GDM1 (cell line): ENCODE measurements around the gene SPTB.

Experiments used
- DNase-seq: peaks from one replicate; lab custom pipeline; 2025; lab: John Stamatoyannopoulos, UW

The SPTB gene

DNA sequence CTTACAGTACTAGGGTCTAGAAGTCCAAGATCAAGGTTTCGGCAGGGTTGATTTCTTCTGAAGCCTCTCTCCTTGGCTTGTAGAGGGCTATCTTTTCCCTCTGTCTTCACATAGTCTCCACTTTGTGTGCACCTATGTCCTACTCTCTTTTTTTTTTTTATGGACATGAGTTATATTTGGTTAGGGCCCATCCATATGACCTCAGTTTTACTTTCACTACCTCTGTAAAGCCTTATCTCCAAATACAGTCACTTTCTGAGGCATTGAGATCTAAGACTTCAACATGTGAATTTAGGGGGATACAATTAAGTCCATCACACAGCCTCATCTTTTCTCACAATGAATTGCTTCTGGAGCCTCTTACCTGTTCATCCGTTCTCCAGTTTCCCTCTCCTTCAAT lies 5.9 kb upstream of the SPTB start:
- DNase-seq: no peak

DNA sequence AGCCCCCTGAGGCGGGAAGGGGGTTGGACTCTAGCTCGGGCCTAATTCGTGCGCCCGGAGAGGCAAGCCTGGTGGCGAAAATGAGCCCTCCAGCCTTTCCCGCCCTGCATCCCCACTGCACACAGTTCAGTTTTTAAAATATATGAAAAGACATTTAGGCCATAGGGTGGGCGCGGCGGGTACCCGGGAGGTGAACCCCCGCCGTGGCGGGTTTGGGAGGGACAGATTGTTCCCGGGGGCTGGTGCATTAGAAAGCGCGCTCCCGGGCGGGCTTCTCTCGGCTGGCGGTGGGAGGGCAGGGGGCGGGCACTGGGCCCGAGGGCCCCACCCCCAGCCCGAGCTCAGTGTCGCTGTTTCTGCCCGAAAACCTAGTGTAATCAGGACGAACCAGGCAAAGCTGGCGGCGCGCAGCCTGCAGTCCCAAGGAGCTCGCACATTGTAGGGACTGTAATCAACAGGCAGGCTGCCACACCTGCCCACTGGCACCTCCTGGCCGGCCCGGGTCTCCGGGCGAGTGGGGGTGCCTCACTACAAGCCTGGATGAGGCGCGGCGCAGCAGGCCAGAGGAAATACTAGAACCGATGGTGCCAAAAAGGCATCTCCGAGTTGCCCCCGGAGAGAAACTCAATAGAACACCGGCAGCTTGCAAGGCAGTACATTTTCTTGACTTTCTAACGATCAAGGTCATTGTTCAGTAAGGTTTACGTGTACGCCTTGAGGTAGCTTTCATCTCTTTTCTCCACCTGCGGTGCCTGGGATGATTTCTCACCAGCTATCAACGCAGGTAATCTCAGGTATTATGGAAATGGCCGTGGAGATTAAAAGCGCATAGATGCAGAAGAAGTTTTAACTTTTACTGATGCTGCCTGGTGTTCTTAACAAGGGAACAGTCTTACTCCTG lies 764 bp upstream of the SPTB start:
- DNase-seq: no peak

DNA sequence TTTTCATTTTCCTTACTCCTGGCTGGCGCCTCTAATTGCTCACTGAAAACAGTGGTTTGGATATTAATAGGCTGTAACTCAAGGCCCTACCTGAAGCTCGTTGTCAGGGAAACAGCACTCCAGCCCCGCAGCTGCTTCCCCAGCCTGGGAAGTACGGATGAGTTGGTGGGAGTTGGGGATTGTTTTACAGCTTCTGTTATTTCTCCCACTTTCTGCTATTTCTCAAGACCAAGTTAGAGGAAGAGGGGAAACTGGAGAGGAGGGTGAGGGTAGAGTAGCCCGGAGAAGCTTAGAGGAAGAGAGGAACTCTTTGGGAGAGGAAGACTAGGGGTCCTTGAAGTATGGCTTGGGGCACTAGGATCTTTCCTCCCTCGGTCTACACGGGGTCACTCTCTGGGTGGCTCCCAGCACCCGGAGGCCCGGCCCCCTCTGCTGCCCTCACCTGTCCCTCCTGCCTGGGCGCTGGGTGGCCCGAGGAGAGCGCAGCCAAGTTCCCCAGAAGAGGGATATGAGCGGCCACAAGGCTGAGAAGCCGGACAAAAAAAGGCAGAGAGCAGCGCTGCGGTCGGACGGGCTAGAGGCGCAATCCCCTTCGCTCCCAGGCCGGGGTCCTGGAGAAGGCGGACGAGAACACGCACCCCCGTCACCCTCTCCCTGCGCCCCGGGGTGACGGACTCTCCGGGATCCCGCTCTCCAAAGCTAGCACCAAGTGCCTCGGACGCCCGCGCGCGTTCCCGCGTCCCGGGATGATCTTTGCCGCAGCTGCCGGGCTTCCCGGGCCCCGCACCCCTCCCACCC lies 671 bp downstream of the SPTB start:
- no peak for DNase-seq

DNA sequence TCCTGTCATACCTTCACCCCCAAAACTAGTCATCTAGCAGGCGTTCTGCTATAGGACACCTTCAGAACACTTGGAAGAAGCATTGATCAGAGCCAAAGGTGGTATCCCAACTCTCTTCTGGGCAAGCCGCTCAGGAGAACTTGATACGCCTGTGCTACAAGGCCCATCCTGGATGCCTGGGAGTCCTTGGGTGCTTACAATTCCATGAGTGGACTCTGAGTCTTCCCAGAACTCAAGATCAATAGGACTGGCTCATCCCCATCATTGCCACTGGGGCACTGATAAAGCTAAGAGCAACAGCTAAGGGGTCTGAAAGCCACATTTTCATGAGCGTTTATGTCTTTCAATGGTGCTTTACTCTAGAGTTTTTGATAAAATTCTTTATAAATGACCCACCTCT lies 1.9 kb downstream of the SPTB start:
- no peak for DNase-seq

DNA sequence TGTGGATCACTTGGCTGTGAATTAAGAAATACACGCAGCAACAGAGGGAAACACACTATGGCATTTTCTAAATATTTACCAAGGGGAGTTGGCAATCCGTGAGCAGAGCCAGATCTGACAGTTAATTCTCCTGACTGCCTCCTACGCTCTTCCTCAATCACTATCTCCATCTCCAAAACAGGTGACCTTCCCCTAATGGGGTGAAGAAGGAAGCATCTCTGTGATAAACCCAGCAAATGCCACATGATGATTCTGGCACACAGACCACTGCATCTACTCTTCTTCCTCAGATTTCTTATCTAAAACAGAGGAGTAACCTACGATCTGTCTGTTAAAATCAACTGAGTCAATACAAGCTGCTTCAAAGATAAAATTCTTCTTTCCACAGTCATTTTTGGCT lies 4.4 kb downstream of the SPTB start:
- no peak for DNase-seq

DNA sequence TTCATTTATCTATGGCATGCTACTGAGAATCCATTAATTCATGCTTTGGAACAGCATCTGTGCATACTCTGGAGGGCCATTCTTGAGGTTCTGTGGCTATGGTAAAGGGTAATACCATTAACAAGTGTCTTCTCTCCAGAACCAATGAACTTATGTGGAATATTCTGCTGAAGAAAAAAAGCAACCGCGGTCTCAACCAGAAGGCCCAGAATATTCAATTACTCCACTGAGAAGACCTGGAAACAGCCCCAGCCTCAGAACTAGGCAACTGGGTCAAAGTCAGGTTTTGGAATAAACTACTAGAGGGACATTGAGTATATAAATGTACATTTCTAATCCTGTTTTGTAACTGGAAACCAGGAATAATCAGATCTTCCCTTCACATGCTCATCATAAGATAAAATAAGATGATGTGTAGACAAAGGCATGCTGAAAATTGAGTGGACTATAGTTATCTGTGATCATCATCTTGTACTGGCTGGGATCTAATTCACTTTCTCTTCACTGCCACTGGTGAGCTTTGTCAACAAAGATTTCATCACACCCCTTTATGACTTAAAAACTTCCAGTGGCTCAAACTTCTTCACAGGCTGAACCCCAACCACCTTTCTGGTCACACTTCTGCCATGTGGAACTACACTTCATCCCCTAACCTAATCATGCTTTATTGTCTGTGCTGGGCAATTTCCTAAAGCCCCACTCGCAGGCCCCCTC lies 6.0 kb downstream of the SPTB start:
- DNase-seq: no peak

DNA sequence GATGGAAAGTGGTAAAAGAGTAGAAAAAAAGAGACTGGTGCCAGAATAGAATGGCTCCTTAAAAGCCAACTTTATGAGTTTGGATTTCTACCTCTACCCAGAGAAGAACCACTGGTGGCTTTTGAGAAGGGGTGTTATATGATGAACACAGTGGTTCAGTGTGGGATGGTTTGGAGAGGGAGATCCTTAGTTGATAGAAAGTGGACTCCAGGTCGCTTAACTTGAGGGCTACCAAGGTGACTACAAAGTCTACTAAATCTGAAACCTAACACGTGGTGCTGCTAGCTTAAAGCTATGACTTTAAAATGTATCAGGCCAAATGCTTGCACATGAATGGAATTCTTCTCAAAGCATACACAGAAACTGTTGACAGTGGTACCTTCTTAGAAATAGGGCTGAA lies 8.4 kb downstream of the SPTB start:
- no peak for DNase-seq

DNA sequence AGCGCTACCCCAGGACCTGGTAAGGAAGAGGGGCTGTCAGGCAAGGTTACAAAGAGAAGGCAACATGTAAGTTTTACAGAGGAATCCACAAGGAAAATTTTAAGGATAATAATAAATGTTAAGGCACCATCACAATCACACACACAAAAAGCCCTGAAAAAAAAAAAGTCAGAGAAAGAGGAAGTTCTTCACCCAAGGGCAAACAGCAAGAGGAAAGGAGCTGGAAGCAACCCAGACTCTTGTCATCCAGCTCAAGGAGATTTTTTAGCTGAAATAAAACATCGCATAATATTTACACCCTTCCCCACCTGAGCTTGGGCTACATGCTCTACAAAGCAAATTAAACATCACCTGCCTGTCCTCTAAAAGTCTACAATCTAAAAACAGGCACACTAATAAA lies 9.5 kb downstream of the SPTB start:
- DNase-seq: no peak

DNA sequence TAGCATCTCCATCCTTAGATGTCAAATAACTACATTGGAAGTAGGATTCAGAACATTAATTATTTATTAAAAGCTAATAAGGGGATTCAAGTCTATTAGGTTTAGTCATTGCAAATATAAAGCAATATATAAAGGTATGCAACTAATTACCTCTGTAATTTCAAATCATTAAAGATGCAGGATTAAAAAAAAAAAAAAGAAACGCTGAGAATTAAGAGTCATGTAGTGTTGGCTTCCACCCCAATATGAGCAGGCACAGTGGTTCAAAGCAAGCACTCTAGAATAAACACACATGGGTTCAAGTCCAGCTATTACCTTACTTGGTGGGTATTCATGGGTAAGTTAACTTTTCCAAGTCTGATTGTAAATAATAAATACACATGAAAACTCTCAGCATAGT lies 10.9 kb downstream of the SPTB start:
- no peak for DNase-seq

DNA sequence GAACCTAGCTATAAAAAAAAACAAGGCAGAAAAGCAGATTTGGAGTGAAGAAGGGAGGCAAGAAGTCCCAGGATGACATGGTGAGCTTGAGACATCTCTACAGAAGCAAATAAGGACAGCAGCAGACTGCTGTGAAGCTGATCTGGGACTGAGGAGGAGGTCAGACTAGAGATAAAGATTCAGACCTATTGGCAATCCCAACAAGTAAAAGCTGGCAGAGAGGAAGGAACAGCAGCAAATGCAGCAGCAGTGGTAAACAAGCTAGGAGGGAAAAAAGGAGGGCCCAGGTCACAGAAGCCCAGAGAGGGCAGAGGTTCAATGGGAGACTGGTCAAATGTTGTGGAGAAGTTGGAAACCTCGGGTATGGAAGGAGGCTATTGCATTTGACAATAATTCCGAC lies 11.3 kb downstream of the SPTB start:
- DNase-seq: no peak

DNA sequence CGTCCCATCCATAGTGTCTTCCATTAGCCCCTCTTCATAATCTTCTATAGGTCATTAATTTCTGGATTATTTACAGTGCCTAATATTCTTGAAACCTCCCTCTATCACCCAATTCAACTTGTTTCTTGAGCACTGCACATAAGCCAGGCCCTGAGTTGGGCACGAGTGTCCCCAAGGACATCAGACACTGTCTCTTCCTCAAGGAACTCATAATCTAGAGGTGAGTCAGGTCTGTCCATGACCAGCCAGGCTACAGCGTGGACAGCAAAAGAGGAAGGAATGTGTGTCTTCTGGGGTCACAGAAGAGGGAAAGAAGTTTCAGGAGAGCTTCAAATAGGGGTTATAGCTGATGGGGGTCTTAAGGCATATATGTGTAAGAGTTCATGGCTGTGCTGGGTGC lies 12.5 kb downstream of the SPTB start:
- DNase-seq: no peak

DNA sequence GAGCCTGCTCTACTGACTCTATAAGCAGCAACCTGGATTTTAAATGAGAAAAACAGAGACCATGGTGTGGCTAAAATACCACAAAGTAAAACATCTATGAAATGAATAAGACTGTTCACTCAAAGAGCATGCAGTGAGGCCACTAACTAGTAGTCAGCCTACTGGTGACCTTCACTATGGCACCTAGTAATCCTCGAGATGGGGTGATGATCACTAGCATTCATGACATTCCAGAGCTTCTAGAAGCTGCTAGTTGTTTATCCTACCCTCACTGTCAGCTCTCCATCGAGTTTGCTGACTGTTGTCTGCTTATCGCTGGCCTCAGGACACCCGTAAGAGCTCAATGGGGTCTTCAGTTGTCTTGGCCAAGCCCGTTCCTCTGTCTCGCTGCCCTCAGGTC lies 13.7 kb downstream of the SPTB start:
- DNase-seq: no peak

DNA sequence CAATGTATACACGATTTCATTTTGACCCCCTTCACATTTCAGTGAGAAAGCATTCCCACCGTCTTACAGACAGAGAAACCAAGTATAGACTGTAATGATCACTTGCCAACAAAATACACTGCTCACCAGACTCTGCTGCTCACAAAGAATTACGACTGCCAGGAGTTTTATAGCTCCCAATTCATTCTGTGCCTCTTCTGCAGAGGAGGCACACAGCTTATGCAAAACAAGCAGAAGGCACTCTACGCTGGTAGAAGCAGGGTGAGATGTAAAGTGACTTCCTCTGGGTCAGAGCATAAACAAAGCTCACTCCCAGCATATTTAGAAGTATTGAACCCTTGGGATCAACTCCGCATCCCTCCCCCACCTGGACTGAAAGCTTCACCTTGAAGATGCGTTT lies 14.6 kb downstream of the SPTB start:
- no peak for DNase-seq

DNA sequence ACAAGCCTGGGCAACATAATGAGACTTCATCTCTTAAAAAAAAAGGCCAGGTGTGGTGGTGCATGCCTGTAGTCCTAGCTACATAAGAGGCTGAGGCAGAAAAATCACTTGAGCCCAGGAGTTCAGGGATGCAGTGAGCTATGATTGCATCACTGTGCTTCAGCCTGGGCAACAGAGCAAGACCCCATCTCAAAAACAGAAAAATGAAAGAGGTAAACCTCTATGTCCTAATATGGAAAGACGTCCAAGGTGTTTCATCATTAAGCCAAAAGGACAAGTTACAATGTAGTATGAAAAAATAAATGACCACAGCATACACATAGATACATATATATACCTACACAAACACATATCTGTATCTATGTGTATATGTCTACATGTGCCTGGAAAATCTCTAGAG lies 15.4 kb downstream of the SPTB start:
- no peak for DNase-seq

DNA sequence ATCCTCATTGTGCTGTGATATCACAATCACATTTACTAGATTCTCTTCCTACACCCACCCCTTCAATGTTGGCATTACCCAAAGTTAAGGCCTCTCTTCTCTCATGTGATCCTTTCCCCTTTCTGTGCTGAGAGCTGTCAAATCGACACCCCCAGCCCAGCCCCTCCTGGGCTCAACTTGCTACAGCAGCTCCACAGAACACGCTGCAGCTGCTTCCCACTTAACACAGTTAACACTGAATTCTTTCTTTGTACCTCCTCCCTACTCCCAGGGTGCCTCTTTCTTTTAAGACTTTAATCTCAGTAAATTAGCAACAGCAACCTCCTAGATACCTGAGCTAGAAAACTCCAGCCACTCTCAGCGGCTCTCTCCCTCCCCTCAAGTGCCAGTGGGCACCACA lies 17.8 kb downstream of the SPTB start:
- no peak for DNase-seq

DNA sequence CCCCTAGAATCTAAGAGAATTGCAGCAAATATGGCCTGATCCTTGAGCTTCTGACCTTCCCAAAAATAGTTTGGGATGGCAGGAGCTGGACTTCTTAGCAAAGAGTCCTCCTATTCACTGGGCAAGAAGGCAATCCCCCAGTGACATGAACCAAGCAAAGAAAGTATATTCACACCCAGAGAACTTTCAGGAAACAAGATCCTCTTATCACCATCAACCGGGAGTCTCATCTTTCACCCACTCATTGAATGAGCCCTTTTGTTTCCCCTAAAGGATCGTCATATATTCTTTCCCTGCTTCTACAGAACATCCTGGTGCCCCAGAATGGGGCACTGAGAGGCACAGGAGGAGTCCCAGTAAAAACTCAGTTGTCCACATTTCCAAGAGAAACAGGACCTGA lies 19.7 kb downstream of the SPTB start:
- DNase-seq: no peak

DNA sequence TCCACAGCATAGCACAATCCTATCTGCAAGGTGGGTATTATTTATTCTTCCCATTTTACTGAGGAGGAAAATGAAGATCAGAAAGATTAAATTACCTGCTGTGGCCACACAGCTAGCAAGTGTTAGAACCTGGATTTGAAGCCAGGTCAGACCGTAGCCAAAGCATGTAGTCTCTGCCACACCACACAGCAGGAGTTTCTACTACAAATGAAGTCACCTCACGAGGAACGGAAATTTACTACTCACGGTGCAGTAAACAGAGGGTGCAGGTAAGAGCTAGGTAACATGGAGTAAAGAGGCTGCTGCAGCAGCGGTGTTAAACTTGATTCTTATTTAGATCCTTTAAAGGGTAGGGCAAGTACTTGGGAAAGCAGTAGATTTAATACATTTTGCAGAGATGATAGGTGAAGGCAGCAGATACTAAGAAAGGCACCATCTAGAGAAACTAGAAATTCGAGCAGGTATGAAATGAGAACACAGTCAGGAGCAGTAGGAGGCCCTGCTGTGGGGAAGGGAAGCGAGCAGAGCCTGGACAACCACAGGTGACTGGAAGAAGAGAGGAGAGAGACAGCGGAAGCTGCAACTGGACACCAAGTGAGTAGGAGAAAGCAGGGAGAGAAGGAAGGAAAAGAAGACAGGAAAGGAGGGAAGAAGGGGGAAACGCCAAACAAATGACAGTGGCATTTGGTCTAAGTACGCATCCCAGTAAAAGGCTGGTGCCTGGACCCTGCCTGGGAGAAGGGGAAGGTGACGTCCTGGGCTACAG lies 21.5 kb downstream of the SPTB start:
- no peak for DNase-seq

DNA sequence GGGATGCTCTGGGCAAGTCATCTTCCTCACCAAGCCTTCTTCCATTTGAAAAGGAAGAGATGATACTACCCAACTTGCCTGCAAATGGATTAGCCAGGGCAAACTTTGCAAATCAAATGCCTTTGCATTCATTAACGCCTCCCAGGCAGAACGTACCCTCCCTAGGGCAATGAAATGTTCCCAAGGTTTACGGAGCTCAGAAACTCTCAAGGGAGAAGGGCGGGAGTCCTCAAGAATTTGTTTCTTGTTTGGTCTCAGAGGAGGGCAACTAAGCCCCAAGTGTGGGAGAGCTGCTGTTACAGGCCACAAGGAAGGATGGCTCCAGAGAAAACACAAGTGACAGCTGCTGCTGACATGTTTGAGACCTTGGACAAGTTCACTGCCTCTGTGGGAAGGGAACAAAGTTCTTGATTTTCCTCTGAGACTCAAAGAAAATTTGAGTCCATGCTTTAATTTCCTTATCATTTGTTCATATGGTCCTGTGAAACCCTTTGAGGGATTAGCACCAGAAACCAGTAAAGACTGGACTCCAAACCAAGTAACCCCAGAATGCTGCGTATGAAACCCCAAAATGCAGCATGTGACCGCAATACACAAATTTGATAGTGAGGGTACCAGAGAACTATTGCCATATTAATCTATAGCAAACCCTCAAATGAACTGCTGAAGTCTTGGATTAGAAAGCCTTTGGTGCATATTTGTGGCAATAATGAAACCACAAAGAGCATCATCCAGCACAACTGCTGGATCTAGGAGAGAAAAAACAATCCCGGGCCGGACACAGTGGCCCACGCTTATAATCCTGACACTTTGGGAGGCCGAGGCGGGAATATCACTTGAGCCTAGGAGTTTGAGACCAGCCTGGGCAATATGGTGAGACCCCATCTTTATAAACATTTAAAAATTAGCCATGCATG lies 22.9 kb downstream of the SPTB start:
- no peak for DNase-seq

DNA sequence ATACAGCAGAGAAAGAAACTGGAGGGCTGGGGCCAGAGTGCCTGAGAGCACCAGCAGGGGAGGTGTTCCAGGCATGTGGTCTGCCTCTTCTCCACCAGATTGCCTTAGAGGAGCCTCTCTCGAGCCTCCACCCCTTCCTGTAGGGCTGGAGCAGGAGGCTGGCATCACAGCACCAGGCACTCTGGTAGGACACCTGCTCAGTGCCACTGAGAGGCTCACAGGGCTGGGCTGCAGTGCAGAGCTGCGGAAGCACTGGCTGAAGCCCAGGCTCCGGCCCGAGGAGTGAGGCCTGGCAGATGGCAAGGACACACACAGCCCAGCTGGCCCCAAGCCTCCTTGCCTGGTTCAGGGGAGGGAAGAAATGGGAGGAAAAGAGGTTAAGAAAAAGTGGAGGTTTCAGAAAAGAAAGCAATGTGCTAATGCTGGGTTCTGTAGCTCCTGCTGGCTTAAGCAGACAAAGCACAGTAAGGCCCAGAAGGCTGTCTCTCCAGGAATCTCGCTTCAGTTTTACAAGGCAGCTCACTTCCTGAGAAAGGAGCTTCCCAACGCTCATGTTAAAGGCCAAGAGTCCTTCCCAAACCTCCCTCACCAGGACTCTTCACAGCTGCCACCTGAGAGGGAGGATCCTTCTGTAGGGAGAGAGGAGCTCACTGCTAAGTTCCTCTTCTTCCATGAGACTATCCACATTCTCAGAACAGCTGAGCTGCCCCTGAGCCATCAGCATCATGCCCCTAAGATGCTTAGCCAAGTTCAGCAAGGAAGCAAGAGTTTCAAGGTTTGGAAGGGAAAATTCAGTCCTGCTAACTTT lies 23.8 kb downstream of the SPTB start:
- no peak for DNase-seq
